SK-N-SH treated with all-trans-retinoic acid at 6 μM for 48 hours (cell line): Measurements from ENCODE around the gene NXNL1.

Experiments used
- ATAC-seq: fragments of 200-7000 bp; cut with Tn5 transposase; 3 replicates; pipeline ENCODE4 v1.9.1; 2020; ENCODE audit warnings: mild to moderate bottlenecking, moderate library complexity
- ARNTL ChIP-seq: fragments of 450-650 bp; formaldehyde crosslinking; IDR thresholded peaks from 2 replicates; pipeline ENCODE4 v1.5.0; 2020; ENCODE audit warnings: low read depth, mild to moderate bottlenecking, moderate library complexity, borderline replicate concordance
- BACH2 ChIP-seq: fragments of 250-450 bp; sonication (Bioruptor Pico); IDR thresholded peaks from 2 replicates; pipeline ENCODE4 v1.9.0; 2021; ENCODE audit warnings: mild to moderate bottlenecking, borderline replicate concordance
- CSDC2 ChIP-seq: fragments of 250-450 bp; sonication (Bioruptor Pico); IDR thresholded peaks from 2 replicates; pipeline ENCODE4 v1.5.0; 2020; ENCODE audit warnings: mild to moderate bottlenecking, moderate library complexity
- CSRNP3 ChIP-seq: fragments of 250-450 bp; sonication (Bioruptor Pico); IDR thresholded peaks from 2 replicates; pipeline ENCODE4 v1.5.1; 2021; ENCODE audit warnings: mild to moderate bottlenecking, moderate library complexity
- ESRRG ChIP-seq: fragments of 250-450 bp; sonication (Bioruptor Pico); IDR thresholded peaks from 2 replicates; pipeline ENCODE4 v1.6.1; 2021; ENCODE audit warnings: mild to moderate bottlenecking
- GLIS3 ChIP-seq: fragments of 250-450 bp; sonication (Bioruptor Pico); IDR thresholded peaks from 2 replicates; pipeline ENCODE4 v1.5.0; 2020; ENCODE audit warnings: mild to moderate bottlenecking, moderate library complexity
- ISL1 ChIP-seq: fragments of 250-450 bp; sonication (Bioruptor Pico); IDR thresholded peaks from 2 replicates; pipeline ENCODE4 v2.1.2; 2022; ENCODE audit warnings: mild to moderate bottlenecking, moderate library complexity
- OSR1 ChIP-seq: fragments of 250-450 bp; sonication (Bioruptor Pico); IDR thresholded peaks from 2 replicates; pipeline ENCODE4 v1.8.0; 2022; ENCODE audit warnings: moderate library complexity, mild to moderate bottlenecking, inconsistent platforms
- POU6F1 ChIP-seq: fragments of 250-450 bp; sonication (Bioruptor Pico); IDR thresholded peaks from 2 replicates; pipeline ENCODE4 v1.8.0; 2021; ENCODE audit warnings: low read depth, mild to moderate bottlenecking, moderate library complexity, borderline replicate concordance
- PPARA ChIP-seq: fragments of 250-450 bp; sonication (Bioruptor Pico); IDR thresholded peaks from 2 replicates; pipeline ENCODE4 v1.5.0; 2020; ENCODE audit warnings: mild to moderate bottlenecking, borderline replicate concordance
- RARB ChIP-seq: fragments of 250-450 bp; sonication (Bioruptor Pico); IDR thresholded peaks from 2 replicates; pipeline ENCODE4 v1.8.0; 2021; ENCODE audit warnings: mild to moderate bottlenecking, moderate library complexity
- SNAI2 ChIP-seq: fragments of 250-450 bp; sonication (Bioruptor Pico); IDR thresholded peaks from 2 replicates; pipeline ENCODE4 v1.5.0; 2020; ENCODE audit warnings: mild to moderate bottlenecking, moderate library complexity
- TCF4 ChIP-seq: fragments of 250-450 bp; sonication (Bioruptor Pico); IDR thresholded peaks from 2 replicates; pipeline ENCODE4 v1.8.0; 2021; ENCODE audit warnings: mild to moderate bottlenecking, moderate library complexity, borderline replicate concordance
- TOX ChIP-seq: fragments of 250-450 bp; sonication (Bioruptor Pico); IDR thresholded peaks from 2 replicates; pipeline ENCODE4 v1.8.0; 2021; ENCODE audit warnings: mild to moderate bottlenecking, moderate library complexity, borderline replicate concordance
- TSHZ2 ChIP-seq: fragments of 250-450 bp; sonication (Bioruptor Pico); IDR thresholded peaks from 2 replicates; pipeline ENCODE4 v1.5.0; 2020; ENCODE audit warnings: mild to moderate bottlenecking, moderate library complexity
- ZC3H10 ChIP-seq: fragments of 250-450 bp; sonication (Bioruptor Pico); IDR thresholded peaks from 2 replicates; pipeline ENCODE4 v1.5.1; 2021; ENCODE audit warnings: mild to moderate bottlenecking, moderate library complexity
- ZFP3 ChIP-seq: fragments of 250-450 bp; sonication (Bioruptor Pico); IDR thresholded peaks from 2 replicates; pipeline ENCODE4 v1.5.0; 2020; ENCODE audit warnings: mild to moderate bottlenecking, moderate library complexity
- ZFP30 ChIP-seq: fragments of 450-650 bp; formaldehyde crosslinking; IDR thresholded peaks from 2 replicates; pipeline ENCODE4 v1.5.0; 2022; ENCODE audit warnings: mild to moderate bottlenecking, moderate library complexity
- ZNF565 ChIP-seq: fragments of 450-650 bp; formaldehyde crosslinking; conservative IDR thresholded peaks from 2 replicates; pipeline ENCODE4 v1.5.0; 2020; ENCODE audit warnings: low read depth, mild to moderate bottlenecking, moderate library complexity
- ZNF70 ChIP-seq: fragments of 450-650 bp; formaldehyde crosslinking; IDR thresholded peaks from 2 replicates; pipeline ENCODE4 v1.5.0; 2020; ENCODE audit warnings: mild to moderate bottlenecking, moderate library complexity
- ZNF8 ChIP-seq: fragments of 450-650 bp; formaldehyde crosslinking; IDR thresholded peaks from 2 replicates; pipeline ENCODE4 v1.5.0; 2020; ENCODE audit warnings: mild to moderate bottlenecking, moderate library complexity

Gene NXNL1

GRCh38 chr19:17421942-17422341, 38.8 kb downstream of the NXNL1 start:
- no peak for TF ChIP-seq CSDC2
- TF ChIP-seq ZNF70 (CRISPR knock-in tag), result peak; percentile 95
- no peak for TF ChIP-seq TOX
- TF ChIP-seq ZFP3, result no peak
- TF ChIP-seq ARNTL (CRISPR knock-in tag), result no peak
- TF ChIP-seq, all 23 proteins: peak for 1
- no peak for ATAC-seq

- ATAC-seq, result peak; percentile 68
- TF ChIP-seq ZNF8 (no peak), OSR1 (CRISPR knock-in tag) (no peak), TCF4 (no peak), TSHZ2 (CRISPR knock-in tag) (no peak), ZFP30 (CRISPR knock-in tag) (no peak), ESRRG (CRISPR knock-in tag) (no peak), CSDC2 (no peak), ZFP3 (no peak), GLIS3 (CRISPR knock-in tag) (no peak), ZC3H10 (CRISPR knock-in tag) (no peak), POU6F1 (CRISPR knock-in tag) (no peak), ARNTL (CRISPR knock-in tag) (no peak), SNAI2 (CRISPR knock-in tag) (no peak), ZNF565 (no peak), PPARA (CRISPR knock-in tag) (no peak), BACH2 (CRISPR knock-in tag) (no peak), ISL1 (CRISPR knock-in tag) (no peak)
These were observed 40.2 kb downstream of the NXNL1 start for GRCh38 chr19:17420475-17420924.

GRCh38 chr19:17419621-17420474, 40.9 kb downstream of the NXNL1 start, which contains the start of gene MVB12A:
MVB12A (plus strand) TSS chr19:17420047; CDS start chr19:17420136, 89 bp downstream.
- ATAC-seq, result peak; percentile 94
- no peak for TF ChIP-seq GLIS3 (CRISPR knock-in tag)

- no peak for ATAC-seq
- TF ChIP-seq SNAI2 (CRISPR knock-in tag), result 0 out of 2 replicates have a peak, but pooled peaks have one; percentile 64
- TF ChIP-seq ZNF8, result 0 out of 2 replicates have a peak, but pooled peaks have one; percentile 29
- no peak for TF ChIP-seq OSR1 (CRISPR knock-in tag)
These were observed 41.5 kb downstream of the NXNL1 start for GRCh38 chr19:17419154-17419620.

GRCh38 chr19:17418710-17419109, 42.0 kb downstream of the NXNL1 start:
- ATAC-seq, result no peak
- TF ChIP-seq ZC3H10 (CRISPR knock-in tag) (no peak), TSHZ2 (CRISPR knock-in tag) (no peak), TOX (no peak), ARNTL (CRISPR knock-in tag) (no peak), ISL1 (CRISPR knock-in tag) (no peak), BACH2 (CRISPR knock-in tag) (no peak), RARB (CRISPR knock-in tag) (no peak), SNAI2 (CRISPR knock-in tag) (no peak), ZFP3 (no peak), CSRNP3 (CRISPR knock-in tag) (no peak), ZNF565 (no peak), ZNF70 (CRISPR knock-in tag) (no peak), POU6F1 (CRISPR knock-in tag) (no peak)
